Measurements from ENCODE around the gene GABRG3.

GRCh38 chr15:27323801-27324200, 352.8 kb downstream of the GABRG3 start:
- TF ChIP-seq FOS (IDR thresholded peaks at IDR 0.05; ENCODE audit: borderline replicate concordance, insufficient read depth, low read length): no peak
- TF ChIP-seq EZH2 (IDR thresholded peaks at IDR 0.05; ENCODE audit: borderline replicate concordance, low read depth, low read length, severe bottlenecking): no peak
- TF ChIP-seq CTCF (IDR thresholded peaks at IDR 0.05; ENCODE audit: extremely low read depth in 1 of 2, insufficient read depth in 1 of 2, low read depth in 1 of 2, low read length in 2 of 2): no peak
- no peak for TF ChIP-seq POLR2A (IDR thresholded peaks at IDR 0.05; ENCODE audit: low read depth, low read length)
- no peak for TF ChIP-seq JUN (IDR thresholded peaks at IDR 0.05; ENCODE audit: borderline replicate concordance, insufficient read depth, insufficient read length, low read depth)
- TF ChIP-seq GATA2 (IDR thresholded peaks at IDR 0.05; ENCODE audit: insufficient read depth, insufficient read length, low read depth, low read length): no peak

Data from endothelial cell of umbilical vein (primary cell).